GM19099 (cell line): ENCODE measurements around the gene ADI1.

ENCODE experiments used
- POLR2A ChIP-seq: IDR thresholded peaks from 3 replicates; pipeline ENCODE4 v1.6.1; 2011; ENCODE audit warnings: low read depth; ENCODE audit not compliant: insufficient read length; ENCODE audit errors: extremely low read depth

ADI1 gene

GRCh38 chr2:3481011-3481400, 38.3 kb downstream of the ADI1 start:
- no peak for TF ChIP-seq POLR2A

GRCh38 chr2:3480352-3481010, 38.9 kb downstream of the ADI1 start:
- TF ChIP-seq POLR2A = no peak

GRCh38 chr2:3479430-3480320, 39.7 kb downstream of the ADI1 start:
- no peak for TF ChIP-seq POLR2A

- TF ChIP-seq POLR2A = no peak
Observed at GRCh38 chr2:3478846-3479385, 40.4 kb downstream of the ADI1 start.

- TF ChIP-seq POLR2A = no peak
Observed at GRCh38 chr2:3476985-3477327, 42.4 kb downstream of the ADI1 start.

GRCh38 chr2:3476321-3476984, 42.9 kb downstream of the ADI1 start:
- no peak for TF ChIP-seq POLR2A

GRCh38 chr2:3475771-3476170, 43.6 kb downstream of the ADI1 start:
- TF ChIP-seq POLR2A = no peak

GRCh38 chr2:3472966-3473365, 46.4 kb downstream of the ADI1 start:
- no peak for TF ChIP-seq POLR2A

GRCh38 chr2:3472296-3472695, 47.0 kb downstream of the ADI1 start:
- TF ChIP-seq POLR2A = no peak

- no peak for TF ChIP-seq POLR2A
Observed at GRCh38 chr2:3470856-3471737, 48.2 kb downstream of the ADI1 start.

- TF ChIP-seq POLR2A = no peak
Observed at GRCh38 chr2:3470166-3470651, 49.1 kb downstream of the ADI1 start.

- no peak for TF ChIP-seq POLR2A
Observed at GRCh38 chr2:3469486-3469885, 49.8 kb downstream of the ADI1 start.

- no peak for TF ChIP-seq POLR2A
Observed at GRCh38 chr2:3468296-3468988, 50.9 kb downstream of the ADI1 start.

GRCh38 chr2:3467654-3468053, 51.7 kb downstream of the ADI1 start:
- no peak for TF ChIP-seq POLR2A
